Umbilical cord (tissue), 2 donors: Measurements from ENCODE around the gene RHEB. TPM values are rescaled to one million over a fixed set of nuclear protein-coding genes. Genes with fewer than 3 reads are reported as not detected.

Source experiments
- DNase-seq: peaks from one replicate; pipeline ENCODE4 v3.0.0-alpha.2; 2015; ENCODE audit warnings: low spot score
- total RNA-seq: library from RNA; depleted of rRNA; stranded (reverse); fragments of >200 nt; gene quantifications from one replicate; pipeline ENCODE4 v1.2.3, GENCODE V29; 2014; ENCODE audit warnings: low replicate concordance; ENCODE audit not compliant: insufficient read depth

Gene RHEB
- total RNA-seq, 1 donor from 2014 or later: 83.8 TPM

GRCh38 chr7:151448261-151449252 lies 71.1 kb downstream of the RHEB start:
- DNase-seq: peak; percentile 76

GRCh38 chr7:151447901-151448260 lies 71.8 kb downstream of the RHEB start:
- DNase-seq: no peak

DNA sequence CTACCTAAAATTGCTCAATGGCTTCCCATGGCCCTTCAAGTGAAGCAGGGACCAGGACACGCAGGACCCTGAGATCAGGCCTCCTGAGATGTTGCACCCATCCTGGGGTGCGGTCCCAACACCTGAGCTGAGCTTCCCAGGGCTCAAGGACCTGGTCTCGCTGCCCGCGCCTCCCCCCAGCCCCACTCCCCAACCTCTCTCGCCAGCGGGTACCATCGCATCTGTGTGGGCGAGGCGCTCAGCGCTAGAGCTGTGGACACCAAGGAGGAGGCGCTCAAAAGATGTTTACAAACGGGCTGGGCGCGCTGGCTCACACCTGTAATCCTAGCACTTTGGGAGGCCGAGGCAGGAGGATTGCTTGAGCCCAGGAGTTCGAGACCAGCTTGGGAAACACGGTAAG lies 72.4 kb downstream of the RHEB start:
- no peak for DNase-seq

DNA sequence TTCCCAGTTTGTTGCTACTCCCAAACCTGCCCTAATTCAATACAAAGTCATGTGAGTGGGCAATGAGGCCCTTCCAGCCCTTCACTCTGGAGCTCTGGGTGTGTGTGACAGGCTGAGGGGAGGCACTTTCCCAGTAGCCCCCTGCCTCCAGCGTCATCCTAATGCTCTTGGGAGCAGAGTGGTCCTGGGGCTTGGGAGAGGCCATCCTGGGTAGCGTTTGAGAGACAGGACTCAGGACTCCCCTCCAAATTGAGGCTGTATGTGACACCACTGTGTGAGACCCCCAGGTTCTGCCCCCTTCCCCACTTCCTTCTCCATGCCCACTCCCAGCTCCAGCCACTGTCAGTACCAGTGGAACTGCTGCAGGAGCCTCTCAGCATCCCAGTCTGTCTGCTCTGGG lies 73.3 kb downstream of the RHEB start:
- no peak for DNase-seq

GRCh38 chr7:151444632-151445031 lies 75.1 kb downstream of the RHEB start:
- no peak for DNase-seq

- DNase-seq: no peak
Measured at GRCh38 chr7:151442776-151443496, 76.8 kb downstream of the RHEB start.

- no peak for DNase-seq
Measured at GRCh38 chr7:151440799-151441445, 78.8 kb downstream of the RHEB start.

- DNase-seq: no peak
Measured at GRCh38 chr7:151439855-151440798, 79.6 kb downstream of the RHEB start, which contains the start of gene CRYGN. CRYGN (minus strand) TSS chr7:151440141; CDS start chr7:151439917, 224 bp downstream.

DNA sequence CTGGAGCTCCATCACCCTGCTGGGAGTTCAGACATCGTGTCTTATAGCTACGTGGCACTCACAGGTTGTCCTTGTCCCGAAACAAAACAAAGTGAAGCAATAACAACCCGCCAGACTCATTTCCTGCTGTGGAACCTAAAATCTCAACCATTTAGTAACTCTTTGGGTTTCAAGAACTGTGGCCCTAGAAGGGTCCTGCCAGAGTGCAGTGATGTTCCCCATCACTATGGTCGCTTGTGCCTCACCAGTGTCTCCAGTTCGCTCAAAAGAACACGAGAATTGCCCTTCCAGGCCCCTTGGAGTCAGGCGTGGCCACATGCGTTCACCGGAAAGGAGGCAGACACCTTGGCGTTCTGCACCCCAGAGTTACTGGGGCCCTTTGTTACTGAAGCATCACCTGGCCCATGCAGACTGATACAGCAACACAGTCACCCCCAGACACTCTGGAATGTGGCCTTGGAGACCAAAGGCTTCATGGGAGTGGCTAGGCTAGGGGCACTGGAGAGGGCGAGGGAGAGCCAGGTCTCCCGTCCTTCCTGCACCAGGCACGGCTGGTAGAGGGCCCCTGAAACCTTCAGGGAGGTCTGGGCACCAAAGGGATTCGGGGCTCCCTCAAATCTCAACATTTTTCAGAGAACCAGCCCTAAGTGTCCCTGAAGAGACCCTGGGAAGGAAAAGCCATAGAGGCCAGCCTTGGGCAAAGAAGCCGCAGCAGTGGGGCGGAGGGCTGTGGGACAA lies 80.7 kb downstream of the RHEB start:
- no peak for DNase-seq

- DNase-seq: no peak
Measured at GRCh38 chr7:151437866-151438516, 81.7 kb downstream of the RHEB start.

GRCh38 chr7:151437159-151437553 lies 82.5 kb downstream of the RHEB start:
- no peak for DNase-seq

- peak; percentile 53 for DNase-seq
Measured at GRCh38 chr7:151436446-151437158, 83.1 kb downstream of the RHEB start.

DNA sequence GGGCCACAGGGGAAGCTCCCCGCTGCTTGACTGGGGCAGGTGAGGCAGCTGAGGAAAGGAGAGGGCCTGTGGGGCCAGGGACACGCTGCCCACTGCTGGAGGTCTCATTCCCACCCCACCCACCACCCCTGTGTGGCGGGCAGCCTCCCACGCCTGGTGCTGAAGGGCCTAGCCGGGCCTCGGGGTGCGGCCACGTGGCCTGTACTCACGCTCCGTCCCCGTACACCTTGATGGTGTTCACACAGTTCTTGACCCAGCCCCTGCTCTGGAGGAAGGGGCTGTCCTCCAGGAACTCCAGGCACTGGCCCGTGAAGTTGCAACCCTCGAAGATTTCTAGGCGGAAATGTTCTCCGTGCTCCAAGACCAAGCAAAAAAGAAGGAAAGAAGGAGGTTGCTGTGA lies 83.7 kb downstream of the RHEB start:
- DNase-seq: no peak

DNA sequence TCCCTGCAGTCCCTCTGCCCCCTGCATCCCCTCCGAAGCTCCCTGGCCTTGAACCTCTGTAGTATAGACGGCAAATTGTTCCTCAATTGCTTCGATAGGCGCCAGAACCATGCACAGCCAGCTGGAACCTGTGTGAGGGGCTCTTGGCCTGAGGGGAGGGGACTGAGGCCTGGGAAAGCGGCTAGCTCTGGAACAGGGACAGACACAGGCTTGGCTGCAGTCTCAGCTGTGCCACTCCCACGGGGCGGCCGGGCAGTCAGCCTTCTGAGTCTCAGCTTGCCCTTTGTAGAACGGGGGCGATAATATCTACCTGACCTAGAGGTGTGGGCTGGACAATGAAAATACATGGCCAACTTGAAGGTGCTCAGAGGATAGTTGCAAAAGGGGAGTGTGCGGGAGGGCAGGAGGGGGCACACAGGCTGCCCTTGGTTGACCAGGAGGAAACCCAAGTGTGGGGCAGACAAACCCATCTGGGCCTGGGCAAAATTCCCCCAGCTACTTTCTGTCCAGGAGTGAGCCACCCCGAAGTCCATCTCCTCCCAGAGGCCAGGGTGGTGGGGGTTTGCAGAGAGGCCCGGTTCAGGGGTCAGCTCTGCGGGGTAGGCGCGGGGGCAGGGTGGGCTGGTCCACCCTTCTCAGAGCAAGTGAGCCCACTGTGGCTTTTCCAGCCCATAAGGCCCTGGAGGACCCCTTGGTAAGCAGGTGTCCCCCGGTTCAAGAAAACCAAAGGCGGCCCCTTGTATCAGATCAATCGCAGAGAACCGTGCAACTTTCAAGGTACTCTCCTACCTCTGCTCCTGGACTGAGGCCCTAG lies 84.4 kb downstream of the RHEB start:
- DNase-seq: no peak

- no peak for DNase-seq
Measured at GRCh38 chr7:151434549-151434948, 85.1 kb downstream of the RHEB start.

DNA sequence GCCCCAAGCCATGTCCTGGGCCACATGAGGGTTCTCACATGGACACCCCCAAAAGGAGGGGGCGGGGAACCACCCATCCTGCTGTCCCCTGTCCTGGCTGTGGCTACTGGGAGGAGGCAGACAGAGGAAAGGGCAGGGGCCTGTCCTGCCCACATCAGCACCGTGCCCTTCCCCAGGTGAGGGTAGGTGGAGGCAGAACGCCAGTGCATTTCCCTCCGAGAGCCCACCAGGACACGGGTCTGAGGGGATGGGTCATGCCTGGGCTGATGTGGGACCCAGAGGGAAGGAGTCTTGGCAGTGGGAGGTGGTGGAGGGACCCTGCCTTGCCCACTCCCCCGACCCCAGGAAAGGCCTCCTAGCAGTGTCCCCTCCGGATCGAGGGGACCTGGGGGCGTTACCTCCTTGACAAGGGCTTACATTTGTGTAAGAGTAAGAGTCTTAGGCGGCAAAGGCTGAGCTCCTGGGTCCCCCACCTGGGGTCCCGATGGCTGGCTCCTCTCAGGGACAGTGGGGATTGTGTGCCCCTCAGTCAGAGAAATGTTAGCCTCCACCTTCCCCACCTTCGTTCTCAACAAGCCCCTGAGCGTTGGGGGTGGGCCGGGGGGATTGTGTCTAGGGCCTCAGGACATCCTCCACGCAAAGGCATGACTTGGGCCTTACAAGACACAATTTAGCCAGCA lies 85.8 kb downstream of the RHEB start:
- DNase-seq: no peak

GRCh38 chr7:151432658-151433521 lies 86.8 kb downstream of the RHEB start:
- no peak for DNase-seq
